Neuronal stem cell (in vitro differentiated cells): ENCODE data around the gene BBS9.

Experiments
- DNase-seq: peaks from one replicate; pipeline ENCODE4 v3.0.0-alpha.2; 2013; ENCODE audit warnings: low spot score
- H2AFZ ChIP-seq: one replicate; pipeline ENCODE4 v1.6.1; 2013; ENCODE audit warnings: mild to moderate bottlenecking, low read length, inconsistent platforms
- H2AK5ac ChIP-seq: 2 replicates; pipeline ENCODE4 v1.6.1; 2013; ENCODE audit warnings: low read depth, mild to moderate bottlenecking, inconsistent platforms, low read length, moderate library complexity, mixed read lengths
- H2BK120ac ChIP-seq: 2 replicates; pipeline ENCODE4 v1.6.1; 2013; ENCODE audit warnings: low read depth, mild to moderate bottlenecking, inconsistent platforms, low read length, moderate library complexity, mixed read lengths
- H2BK12ac ChIP-seq: one replicate; pipeline ENCODE4 v1.6.1; 2013; ENCODE audit warnings: low read length, inconsistent platforms
- H2BK15ac ChIP-seq: 2 replicates; pipeline ENCODE4 v1.6.1; 2013; ENCODE audit warnings: mild to moderate bottlenecking, low read length, inconsistent platforms, mixed read lengths
- H2BK5ac ChIP-seq: one replicate; pipeline ENCODE4 v1.6.1; 2013; ENCODE audit warnings: inconsistent platforms, mild to moderate bottlenecking, low read length, moderate library complexity
- H3K14ac ChIP-seq: one replicate; pipeline ENCODE4 v1.6.1; 2013; ENCODE audit warnings: low read length, inconsistent platforms
- H3K18ac ChIP-seq: 2 replicates; pipeline ENCODE4 v1.6.1; 2013; ENCODE audit warnings: low read length, inconsistent platforms
- H3K23ac ChIP-seq: 2 replicates; pipeline ENCODE4 v1.6.1; 2013; ENCODE audit warnings: low read depth, mild to moderate bottlenecking, mixed read lengths, low read length, inconsistent platforms; ENCODE audit not compliant: poor library complexity
- H3K27ac ChIP-seq: replicated peaks from 3 replicates; pipeline ENCODE4 v1.5.1; 2013; ENCODE audit warnings: low read length, inconsistent platforms
- H3K27me3 ChIP-seq, 3 experiments: 2 replicates each; pipeline ENCODE4 v1.6.1; 2013; ENCODE audit warnings: low read length in 3 of 3, mild to moderate bottlenecking in 2 of 3, inconsistent platforms in 1 of 3, low read depth in 1 of 3, mixed read lengths in 1 of 3, moderate library complexity in 1 of 3; ENCODE audit not compliant: control insufficient read depth in 3 of 3, insufficient read depth in 3 of 3
- H3K36me3 ChIP-seq, 2 donors: replicated peaks in 1 of 2; 2 replicates each; pipeline ENCODE4 v1.6.1; 2013; ENCODE audit warnings: low read length in 2 of 2; ENCODE audit not compliant: control insufficient read depth in 2 of 2, insufficient read depth in 2 of 2
- H3K4ac ChIP-seq: 2 replicates; pipeline ENCODE4 v1.6.1; 2013; ENCODE audit warnings: inconsistent platforms, mild to moderate bottlenecking, low read length, moderate library complexity
- H3K4me1 ChIP-seq, 2 donors: 1 replicate in 1 of 2; 2 replicates in 1 of 2; pipeline ENCODE4 v1.6.1; 2013; ENCODE audit warnings: low read length in 2 of 2, low read depth in 1 of 2; ENCODE audit not compliant: control insufficient read depth in 2 of 2, insufficient read depth in 1 of 2
- H3K4me2 ChIP-seq: one replicate; pipeline ENCODE4 v1.6.1; 2013; ENCODE audit warnings: mild to moderate bottlenecking, low read length, inconsistent platforms; ENCODE audit not compliant: insufficient read depth, poor library complexity, severe bottlenecking
- H3K4me3 ChIP-seq, 2 donors: 2 replicates each; pipeline ENCODE4 v1.5.1; 2013; ENCODE audit warnings: low read length in 2 of 2, mild to moderate bottlenecking in 2 of 2, inconsistent platforms in 1 of 2, moderate library complexity in 1 of 2
- H3K79me1 ChIP-seq: one replicate; pipeline ENCODE4 v1.6.1; 2013; ENCODE audit warnings: low read depth, mild to moderate bottlenecking, inconsistent platforms, low read length, moderate library complexity
- H3K9ac ChIP-seq: one replicate; pipeline ENCODE4 v1.6.1; 2013; ENCODE audit warnings: mild to moderate bottlenecking, low read depth, low read length, inconsistent platforms; ENCODE audit not compliant: poor library complexity
- H3K9me3 ChIP-seq, 2 donors: replicated peaks in 1 of 2; 2 replicates each; pipeline versions ENCODE3 to v1.6.1; 2013; ENCODE audit warnings: low read length in 2 of 2, mild to moderate bottlenecking in 2 of 2, inconsistent platforms in 1 of 2, low read depth in 1 of 2, mixed read lengths in 1 of 2, moderate library complexity in 1 of 2; ENCODE audit not compliant: control insufficient read depth in 2 of 2, insufficient read depth in 1 of 2
- H4K8ac ChIP-seq: one replicate; pipeline ENCODE4 v1.6.1; 2013; ENCODE audit warnings: low read depth, mild to moderate bottlenecking, inconsistent platforms, low read length, moderate library complexity
- H4K91ac ChIP-seq: one replicate; pipeline ENCODE4 v1.6.1; 2013; ENCODE audit warnings: low read length, low read depth, mild to moderate bottlenecking, inconsistent platforms; ENCODE audit not compliant: poor library complexity
- WGBS, 2 donors: extraction: QIAGEN DNeasy Blood & Tissue Kit; methylation state at CpG; one replicate each; pipeline ENCODE4 v1.1.7; 2013; ENCODE audit warnings: missing lambda C conversion rate in 2 of 2, mixed read lengths in 1 of 2; ENCODE audit not compliant: insufficient read length in 2 of 2, insufficient replicate concordance in 1 of 2; ENCODE audit errors: extremely low coverage in 2 of 2; 5-methylcytosine and 5-hydroxymethylcytosine counted together

Gene BBS9

DNA sequence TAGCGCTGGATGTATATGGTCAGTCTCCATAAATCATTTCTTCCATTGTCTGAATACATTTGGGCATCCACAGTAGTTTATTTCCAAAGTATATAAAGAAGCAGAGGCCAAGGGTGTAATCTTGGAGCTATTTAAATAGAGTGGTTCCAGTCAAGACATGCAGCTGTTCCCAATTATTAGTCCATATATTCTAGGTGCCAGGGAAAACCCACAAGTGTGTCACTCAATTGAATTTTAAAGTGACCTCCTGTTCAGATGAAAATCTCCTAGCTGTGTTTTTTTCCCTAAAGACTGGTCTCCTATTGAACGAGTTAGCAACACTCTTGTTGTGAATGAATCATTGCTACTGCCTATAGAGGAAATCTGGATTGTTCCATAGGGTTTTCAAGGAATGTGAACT is 515.7 kb downstream of the BBS9 start:
- H2BK12ac ChIP-seq, result no peak overlapping the region
- no peak overlapping the region for H3K4me2 ChIP-seq
- H3K4me3 ChIP-seq, result no peak overlapping the region
- no peaks in the 10 kb centered on the region for H3K36me3 ChIP-seq
- no peak overlapping the region for H3K4ac ChIP-seq
- H2BK120ac ChIP-seq, result no peak overlapping the region
- H3K27ac ChIP-seq, result no peak overlapping the region
- WGBS, 2 donors, result no CpG with 5 or more reads among the region's 2 CpGs
- H3K79me1 ChIP-seq, result no peaks in the 10 kb centered on the region
- no peak overlapping the region for H3K14ac ChIP-seq
- no peak overlapping the region for H3K18ac ChIP-seq
- H3K9me3 ChIP-seq, result no peaks in the 10 kb centered on the region
- no peaks in the 10 kb centered on the region for H3K4me1 ChIP-seq
- H3K9ac ChIP-seq, result no peak overlapping the region
- H4K8ac ChIP-seq, result no peak overlapping the region
- H2BK15ac ChIP-seq, result no peak overlapping the region
- no peak overlapping the region for H2AK5ac ChIP-seq
- no peak overlapping the region for H2AFZ ChIP-seq
- H3K23ac ChIP-seq, result no peak overlapping the region
- H4K91ac ChIP-seq, result no peak overlapping the region
- no peaks in the 10 kb centered on the region for H3K27me3 ChIP-seq
- no peak overlapping the region for H2BK5ac ChIP-seq
- DNase-seq, result no peak

DNA sequence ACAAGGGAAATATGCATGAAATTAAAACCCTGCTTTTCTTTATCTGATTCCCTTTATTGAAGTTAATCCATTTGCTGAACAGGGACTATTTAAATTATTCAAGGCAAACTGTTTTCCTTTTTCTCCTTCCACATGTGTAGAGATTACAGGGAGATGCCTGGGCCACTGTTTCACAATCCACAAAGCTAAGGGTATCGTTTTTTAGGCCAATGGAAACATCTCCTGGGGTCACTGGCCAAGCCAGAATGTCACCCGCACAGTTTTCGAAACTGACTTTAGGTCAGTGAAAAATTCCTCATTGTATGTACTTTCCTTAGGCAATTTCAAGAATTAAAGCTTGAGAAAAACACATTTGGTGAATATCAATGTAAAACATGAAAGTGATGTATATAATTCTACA is 516.8 kb downstream of the BBS9 start:
- WGBS, 2 donors, result no CpG with 5 or more reads among the region's 3 CpGs

DNA sequence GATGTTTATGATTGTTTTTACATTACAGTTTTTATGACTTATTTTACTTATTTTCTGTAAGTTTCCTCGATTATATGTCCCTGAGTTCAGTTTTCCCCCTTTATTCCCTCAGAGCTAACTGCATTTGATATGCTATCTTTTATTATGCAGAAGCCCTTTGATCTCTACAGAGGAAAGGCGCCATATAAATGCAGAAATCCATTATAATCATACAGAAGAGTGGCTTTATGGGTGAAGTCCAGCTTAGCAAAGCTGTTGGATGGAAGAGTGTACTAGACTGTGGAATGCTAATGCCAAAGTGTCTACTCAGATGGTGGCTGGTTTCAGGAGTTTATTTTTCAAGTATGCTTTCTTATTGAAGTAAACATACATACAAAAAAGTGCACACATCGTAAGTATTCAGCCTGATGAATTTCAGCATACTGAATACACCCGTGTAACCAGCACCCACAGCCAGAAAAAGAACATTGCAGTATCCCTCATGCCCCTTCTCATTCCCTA is 517.6 kb downstream of the BBS9 start:
- Histone ChIP-seq H2BK12ac (no peak overlapping the region), H3K4me1 (no peaks in the 10 kb centered on the region), H2AK5ac (no peak overlapping the region), H3K4ac (no peak overlapping the region), H3K27me3 (no peaks in the 10 kb centered on the region), H2BK5ac (no peak overlapping the region), H3K9ac (no peak overlapping the region), H3K36me3 (no peaks in the 10 kb centered on the region), H3K4me3 (no peak overlapping the region), H3K14ac (no peak overlapping the region), H2AFZ (no peak overlapping the region), H4K8ac (no peak overlapping the region), H2BK120ac (no peak overlapping the region), H4K91ac (no peak overlapping the region), H3K79me1 (no peaks in the 10 kb centered on the region), H3K4me2 (no peak overlapping the region), H2BK15ac (no peak overlapping the region), H3K9me3 (no peaks in the 10 kb centered on the region), H3K27ac (no peak overlapping the region), H3K23ac (no peak overlapping the region), H3K18ac (no peak overlapping the region)
- DNase-seq, result no peak
- WGBS, 2 donors, result no CpG with 5 or more reads among the region's 4 CpGs

More for the DNA sequence above, 516.8 kb downstream of the BBS9 start:
- no peak overlapping the region for H2BK120ac ChIP-seq
- H2BK15ac ChIP-seq, result no peak overlapping the region
- no peak overlapping the region for H4K8ac ChIP-seq
- no peak overlapping the region for H3K23ac ChIP-seq
- DNase-seq, result no peak
- no peak overlapping the region for H2AFZ ChIP-seq
- no peak overlapping the region for H3K27ac ChIP-seq
- no peak overlapping the region for H2AK5ac ChIP-seq
- H3K4me2 ChIP-seq, result no peak overlapping the region
- H3K4me1 ChIP-seq, result no peaks in the 10 kb centered on the region
- no peak overlapping the region for H2BK5ac ChIP-seq
- H3K36me3 ChIP-seq, result no peaks in the 10 kb centered on the region
- no peak overlapping the region for H2BK12ac ChIP-seq
- no peak overlapping the region for H3K4ac ChIP-seq
- H3K27me3 ChIP-seq, result no peaks in the 10 kb centered on the region
- H3K14ac ChIP-seq, result no peak overlapping the region
- H4K91ac ChIP-seq, result no peak overlapping the region
- H3K9ac ChIP-seq, result no peak overlapping the region
- no peaks in the 10 kb centered on the region for H3K9me3 ChIP-seq
- no peak overlapping the region for H3K4me3 ChIP-seq
- H3K18ac ChIP-seq, result no peak overlapping the region
- H3K79me1 ChIP-seq, result no peaks in the 10 kb centered on the region

DNA sequence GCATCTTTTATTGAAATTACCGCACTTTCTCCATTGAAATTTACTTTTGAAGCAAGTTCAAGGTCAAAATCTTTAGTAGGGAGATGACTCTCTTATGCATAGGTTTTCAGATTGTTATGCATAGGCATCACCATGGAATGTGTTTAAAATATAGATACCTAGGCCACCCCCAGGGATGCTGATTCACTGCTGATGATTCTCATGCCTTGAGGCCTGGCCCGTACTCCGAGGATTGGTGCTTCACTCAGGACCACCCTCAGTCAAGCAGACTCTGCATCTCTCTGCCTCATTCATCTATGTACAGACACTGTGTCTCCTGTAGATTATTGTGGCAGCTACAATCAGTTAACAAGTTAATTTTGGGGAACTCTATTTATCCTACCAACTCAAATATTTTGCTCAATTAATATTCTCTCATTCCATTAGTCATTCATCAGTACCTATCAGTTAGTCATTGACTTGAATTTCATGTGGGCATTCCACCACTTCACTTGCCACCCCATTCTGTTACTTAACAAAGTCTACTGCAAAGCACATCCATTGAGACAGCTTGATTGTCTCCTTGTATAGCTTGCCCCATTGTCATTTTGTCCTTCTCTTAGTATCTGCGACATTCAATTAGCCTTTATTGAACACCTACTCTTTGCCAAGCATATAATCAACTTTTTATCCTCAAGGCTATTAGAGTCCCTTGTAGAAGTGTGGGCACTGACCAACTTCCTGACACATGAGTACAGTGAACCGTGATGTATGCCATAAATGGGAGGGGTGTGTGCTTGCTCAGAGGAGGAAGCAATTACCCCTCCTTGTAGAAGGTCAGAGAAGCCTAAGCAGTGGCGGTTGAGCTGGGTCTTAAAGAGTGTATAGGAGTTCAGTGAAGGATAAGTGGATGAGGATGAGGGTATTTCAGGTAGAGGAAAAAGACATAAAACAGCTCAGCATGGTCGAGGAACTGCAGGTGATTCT is 520.4 kb downstream of the BBS9 start:
- Histone ChIP-seq H3K9me3 (no peaks in the 10 kb centered on the region), H2BK15ac (no peak overlapping the region), H2BK120ac (no peak overlapping the region), H3K79me1 (no peaks in the 10 kb centered on the region), H3K4ac (no peak overlapping the region), H3K18ac (no peak overlapping the region), H4K8ac (no peak overlapping the region), H3K27ac (no peak overlapping the region), H3K4me3 (no peak overlapping the region), H3K4me1 (no peaks in the 10 kb centered on the region), H3K9ac (no peak overlapping the region), H2AFZ (no peak overlapping the region), H3K36me3 (no peaks in the 10 kb centered on the region), H2AK5ac (no peak overlapping the region), H2BK5ac (no peak overlapping the region), H2BK12ac (no peak overlapping the region), H3K4me2 (no peak overlapping the region), H3K23ac (no peak overlapping the region), H3K14ac (no peak overlapping the region), H4K91ac (no peak overlapping the region), H3K27me3 (no peaks in the 10 kb centered on the region)
- no CpG with 5 or more reads among the region's 7 CpGs for WGBS, 2 donors
- no peak for DNase-seq
